Prostate gland (tissue), 2 donors: Measurements from ENCODE around the gene OSBPL8. TPM values are rescaled to one million over a fixed set of nuclear protein-coding genes. Genes with fewer than 3 reads are reported as not detected.
"Not testable (repeated sequence)": the region's sequence is repeated elsewhere in the genome, so short reads cannot be mapped to it uniquely, and the experiment has no call there.

Experiments
- DNase-seq: peaks from one replicate; pipeline ENCODE4 v3.0.0-alpha.2; 2019; ENCODE audit warnings: low spot score
- H3K27ac ChIP-seq, 2 donors: fragments of 200-600 bp; sonication (generic); 2 replicates each; pipeline ENCODE4 v1.5.1; 2017 to 2019
- H3K27me3 ChIP-seq: fragments of 200-600 bp; sonication (generic); replicated peaks from 2 replicates; pipeline ENCODE4 v1.5.1; 2019; ENCODE audit not compliant: insufficient read depth
- H3K36me3 ChIP-seq, 2 donors: fragments of 200-600 bp; sonication (generic); 1 replicate in 1 of 2; 2 replicates in 1 of 2; pipeline versions ENCODE4 v1.5.1 to v1.8.1; 2017 to 2019
- H3K4me1 ChIP-seq: fragments of 200-600 bp; sonication (generic); replicated peaks from 2 replicates; pipeline ENCODE4 v1.5.1; 2019
- H3K4me3 ChIP-seq, 2 donors: fragments of 200-600 bp; sonication (generic); 2 replicates each; pipeline ENCODE4 v1.5.1; 2017 to 2019
- H3K9me3 ChIP-seq: fragments of 200-600 bp; sonication (generic); 2 replicates; pipeline ENCODE4 v1.5.1; 2017
- POLR2A ChIP-seq: fragments of 450-650 bp; IDR thresholded peaks from one replicate; pipeline ENCODE4 v1.6.1; 2016; ENCODE audit warnings: antibody characterized with exemption, mild to moderate bottlenecking
- POLR2AphosphoS5 ChIP-seq: sonication (generic); formaldehyde crosslinking; IDR thresholded peaks from one replicate; pipeline ENCODE4 v1.6.1; 2017; ENCODE audit warnings: antibody characterized with exemption
- WGBS: methylation state at CpG from one replicate; pipeline ENCODE4 v1.1.5; 2018; 5-methylcytosine and 5-hydroxymethylcytosine counted together
- intact Hi-C: fragments of 100-400 bp; cut with DNase I; formaldehyde crosslinking; loops from one replicate; pipeline ENCODE4 v1.14.2; 2022
- total RNA-seq, 2 donors: library from RNA; depleted of rRNA; stranded (reverse); fragments of >200 nt; gene quantifications; one replicate each; pipeline ENCODE4 v1.1.0, GENCODE V29; 2016
- TF ChIP-seq, protein P1 (sequence below), 4 experiments: fragments of 200-600 bp in 2 of 4; fragments of 450-650 bp in 2 of 4; sonication (generic) in 2 of 4; IDR thresholded peaks; 1 replicate in 3 of 4; 2 replicates in 1 of 4; pipeline ENCODE4 v1.5.1; 2016 to 2019; ENCODE audit warnings: antibody characterized with exemption in 4 of 4, mild to moderate bottlenecking in 2 of 4, moderate library complexity in 2 of 4

Gene OSBPL8
- total RNA-seq, 2 donors from 2014 or later, result 50.6 to 54.2 TPM

DNA sequence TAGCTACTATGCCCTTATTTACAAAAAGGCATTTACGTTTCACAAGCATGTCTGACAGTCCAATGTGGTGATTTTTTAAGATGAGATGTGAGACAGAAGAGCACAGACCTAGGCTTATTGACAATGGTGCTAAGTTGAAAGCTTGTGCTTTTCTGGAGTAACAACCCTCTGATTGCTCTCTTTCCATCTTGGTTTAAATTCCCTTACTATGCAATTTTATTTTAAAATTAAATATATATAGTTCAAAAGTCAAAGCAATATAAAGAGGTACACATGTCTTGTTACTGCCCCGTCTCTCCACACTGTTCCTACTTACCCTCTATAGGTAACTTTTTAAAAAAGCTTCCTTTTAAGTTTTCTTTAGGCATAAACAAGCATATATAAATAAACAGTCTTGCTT is 172.0 kb downstream of the OSBPL8 start:
- no peaks in the 10 kb centered on the region for H3K9me3 ChIP-seq
- H3K36me3 ChIP-seq, result no peaks in the 10 kb centered on the region
- intact Hi-C loops, result no loop called here
- no peaks in the 10 kb centered on the region for H3K4me1 ChIP-seq
- no peaks in the 10 kb centered on the region for H3K27me3 ChIP-seq
- TF ChIP-seq POLR2A (no peak), POLR2AphosphoS5 (no peak)
- TF ChIP-seq, protein P1, sequence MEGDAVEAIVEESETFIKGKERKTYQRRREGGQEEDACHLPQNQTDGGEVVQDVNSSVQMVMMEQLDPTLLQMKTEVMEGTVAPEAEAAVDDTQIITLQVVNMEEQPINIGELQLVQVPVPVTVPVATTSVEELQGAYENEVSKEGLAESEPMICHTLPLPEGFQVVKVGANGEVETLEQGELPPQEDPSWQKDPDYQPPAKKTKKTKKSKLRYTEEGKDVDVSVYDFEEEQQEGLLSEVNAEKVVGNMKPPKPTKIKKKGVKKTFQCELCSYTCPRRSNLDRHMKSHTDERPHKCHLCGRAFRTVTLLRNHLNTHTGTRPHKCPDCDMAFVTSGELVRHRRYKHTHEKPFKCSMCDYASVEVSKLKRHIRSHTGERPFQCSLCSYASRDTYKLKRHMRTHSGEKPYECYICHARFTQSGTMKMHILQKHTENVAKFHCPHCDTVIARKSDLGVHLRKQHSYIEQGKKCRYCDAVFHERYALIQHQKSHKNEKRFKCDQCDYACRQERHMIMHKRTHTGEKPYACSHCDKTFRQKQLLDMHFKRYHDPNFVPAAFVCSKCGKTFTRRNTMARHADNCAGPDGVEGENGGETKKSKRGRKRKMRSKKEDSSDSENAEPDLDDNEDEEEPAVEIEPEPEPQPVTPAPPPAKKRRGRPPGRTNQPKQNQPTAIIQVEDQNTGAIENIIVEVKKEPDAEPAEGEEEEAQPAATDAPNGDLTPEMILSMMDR (IDR thresholded peaks at IDR 0.05), result no peak
- no peak for DNase-seq
- H3K27ac ChIP-seq, result no peak overlapping the region
- WGBS, result 98% methylated on average over 2 of the region's 2 CpGs
- no peak overlapping the region for H3K4me3 ChIP-seq

DNA sequence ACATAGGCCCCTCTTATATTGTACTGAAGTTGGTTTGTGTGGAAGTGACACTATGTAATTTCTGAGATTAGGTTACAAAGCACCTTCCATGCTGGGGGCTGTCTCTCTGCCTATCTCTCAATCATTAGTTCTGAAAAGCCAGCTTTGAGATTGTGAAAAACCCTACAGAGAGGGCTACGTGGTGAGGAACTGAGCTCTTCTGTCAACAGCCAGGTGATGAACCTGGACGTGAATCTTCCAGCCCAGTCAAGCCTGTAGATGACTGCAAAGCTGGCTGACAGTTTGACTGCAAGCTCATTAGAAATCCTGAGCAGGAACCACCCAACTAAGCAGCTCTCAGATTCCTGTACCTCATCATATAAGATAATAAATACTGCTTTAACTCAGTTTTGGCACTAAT is 175.0 kb downstream of the OSBPL8 start:
- WGBS, result 82% methylated on average over 2 of the region's 2 CpGs
- Histone ChIP-seq H3K4me1 (no peaks in the 10 kb centered on the region), H3K36me3 (no peaks in the 10 kb centered on the region), H3K9me3 (no peaks in the 10 kb centered on the region), H3K27me3 (no peaks in the 10 kb centered on the region), H3K27ac (no peak overlapping the region), H3K4me3 (no peak overlapping the region)
- TF ChIP-seq POLR2AphosphoS5, result no peak
- no peak for TF ChIP-seq POLR2A
- TF ChIP-seq, protein P1 (IDR thresholded peaks at IDR 0.05), result no peak
- DNase-seq, result no peak
- intact Hi-C loops, result no loop called here

DNA sequence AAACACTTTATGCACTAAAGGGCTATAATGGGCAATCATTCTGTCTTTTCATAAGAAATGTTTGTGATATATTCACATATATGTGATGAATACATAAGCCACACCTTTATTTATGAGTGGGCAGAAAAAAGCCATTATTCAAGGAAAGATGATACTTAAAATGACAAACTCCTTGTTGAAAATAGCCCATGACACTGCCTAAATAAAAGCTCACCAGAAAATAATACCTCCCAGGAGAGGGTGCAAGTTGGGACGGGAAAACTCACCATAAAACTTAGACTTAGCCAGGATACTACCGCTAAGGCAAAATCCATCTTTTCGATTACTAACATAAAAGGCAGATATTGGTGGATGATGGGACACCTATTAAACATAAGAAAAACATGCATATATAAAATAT is 175.6 kb downstream of the OSBPL8 start:
- 82% methylated on average over 3 of the region's 3 CpGs for WGBS
- intact Hi-C loops, result no loop called here
- TF ChIP-seq, protein P1 (IDR thresholded peaks at IDR 0.05), result no peak
- TF ChIP-seq POLR2AphosphoS5 (no peak), POLR2A (no peak)
- H3K36me3 ChIP-seq, result no peaks in the 10 kb centered on the region
- H3K4me1 ChIP-seq, result no peaks in the 10 kb centered on the region
- H3K9me3 ChIP-seq, result no peaks in the 10 kb centered on the region
- no peak overlapping the region for H3K27ac ChIP-seq
- DNase-seq, result no peak
- H3K4me3 ChIP-seq, result no peak overlapping the region
- no peaks in the 10 kb centered on the region for H3K27me3 ChIP-seq

DNA sequence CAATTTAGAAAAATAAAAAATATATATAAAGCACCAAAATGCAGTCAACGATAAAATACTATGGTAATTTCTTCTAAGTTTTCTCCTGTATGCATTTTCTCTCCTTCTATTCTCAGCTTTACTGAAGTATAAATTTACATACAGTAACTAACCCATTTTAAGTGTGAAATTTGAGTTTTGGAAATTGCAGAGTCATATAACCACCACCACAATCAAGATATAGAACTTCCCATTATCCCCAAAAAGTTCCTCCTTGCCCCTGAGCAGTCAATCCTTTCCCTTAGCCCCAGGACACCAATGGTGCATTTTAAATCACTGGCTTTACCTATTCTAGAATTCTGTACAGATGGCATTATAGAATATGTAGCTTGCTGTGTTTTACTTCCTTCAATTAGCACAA is 180.3 kb downstream of the OSBPL8 start:
- no peak overlapping the region for H3K27ac ChIP-seq
- H3K4me1 ChIP-seq, result no peaks in the 10 kb centered on the region
- no peak for TF ChIP-seq POLR2AphosphoS5
- TF ChIP-seq, protein P1 (IDR thresholded peaks at IDR 0.05), result no peak
- TF ChIP-seq POLR2A, result no peak
- no peak overlapping the region for H3K4me3 ChIP-seq
- no peaks in the 10 kb centered on the region for H3K9me3 ChIP-seq
- H3K36me3 ChIP-seq, result no peaks in the 10 kb centered on the region
- H3K27me3 ChIP-seq, result no peaks in the 10 kb centered on the region
- DNase-seq, result no peak
- intact Hi-C loops, result no loop called here
- WGBS, result 98% methylated on average over 1 of the region's 1 CpG

DNA sequence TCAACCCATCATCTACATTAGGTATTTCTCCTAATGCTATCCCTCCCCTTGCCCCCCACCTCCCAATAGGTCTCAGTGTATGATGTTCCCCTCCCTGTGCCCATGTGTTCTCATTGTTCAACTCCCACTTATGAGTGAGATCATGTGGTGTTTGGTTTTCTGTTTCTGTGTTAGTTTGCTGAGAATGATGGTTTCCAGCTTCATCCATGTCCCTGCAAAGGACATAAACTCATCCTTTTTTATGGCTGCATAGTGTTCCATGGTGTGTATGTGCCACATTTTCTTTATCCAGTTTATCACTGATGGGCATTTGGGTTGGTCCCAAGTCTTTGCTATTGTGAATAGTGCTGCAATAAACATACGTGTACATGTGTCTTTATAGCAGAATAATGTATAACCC is 182.7 kb downstream of the OSBPL8 start:
- WGBS, result 100% methylated on average over 1 of the region's 1 CpG
- H3K36me3 ChIP-seq, H3K27ac ChIP-seq, H3K27me3 ChIP-seq, DNase-seq, H3K4me3 ChIP-seq, H3K4me1 ChIP-seq, H3K9me3 ChIP-seq, intact Hi-C loops: not testable (repeated sequence)
